BJ (cell line): Measurements from ENCODE around the gene FBXL7. TPM values are rescaled to one million over a fixed set of nuclear protein-coding genes. Genes with fewer than 3 reads are reported as not detected.
A peak's percentile ranks its signal among the peaks of the same experiment; 100 is the strongest.

ENCODE experiments used
- CTCF ChIA-PET: fragments of 350-600 bp; formaldehyde crosslinking; extraction: SDS; loops from one replicate; lab custom pipeline; 2021; ENCODE audit warnings: antibody characterized with exemption, inconsistent platforms; lab: Yijun Ruan, JAX
- POLR2A ChIA-PET: fragments of 300-600 bp; sonication (Branson Sonifier 250); formaldehyde crosslinking; extraction: SDS; loops from one replicate; lab custom pipeline; 2021; ENCODE audit warnings: antibody characterized with exemption; lab: Charles Lee
- DNase-seq: peaks from one replicate; pipeline ENCODE4 v3.0.0-alpha.2; 2011; ENCODE audit warnings: low read depth
- H3K27me3 ChIP-seq: 2 replicates; pipeline ENCODE4 v1.6.0; 2011; ENCODE audit warnings: low read length; ENCODE audit not compliant: control insufficient read depth, insufficient read depth
- H3K36me3 ChIP-seq: 2 replicates; pipeline ENCODE4 v1.5.1; 2011; ENCODE audit warnings: low read length; ENCODE audit not compliant: control insufficient read depth, insufficient read depth
- H3K4me3 ChIP-seq: 2 replicates; pipeline ENCODE4 v1.5.1; 2011; ENCODE audit warnings: low read depth, mild to moderate bottlenecking, control low read depth, low read length
- CTCF ChIP-seq: IDR thresholded peaks from 2 replicates; pipeline ENCODE4 v1.5.1; 2011; ENCODE audit warnings: low read depth, mild to moderate bottlenecking, control low read depth, inconsistent platforms, low read length, moderate library complexity; ENCODE audit not compliant: insufficient read depth
- polyA plus RNA-seq: library from polyadenylated mRNA; depleted of rRNA; stranded (reverse); fragments of >200 nt; gene quantifications from 2 replicates; pipeline ENCODE4 v1.2.3, GENCODE V29; 2011

Gene FBXL7
- polyA plus RNA-seq, 1 experiment, result 23.2 TPM

- Histone ChIP-seq H3K4me3 (no peak overlapping the region), H3K36me3 (no peaks in the 10 kb centered on the region), H3K27me3 (no peaks in the 10 kb centered on the region; the same call in 1 of the 2 replicates)
- DNase-seq, result no peak
- ChIA-PET POLR2A (no interaction called here), CTCF (interaction anchor here (0.6 to 1.5 kb wide), 2 partner anchors 365 to 534 kb away, joined by 3 read pairs; no protein-coding TSS in a partner anchor)
- TF ChIP-seq CTCF, result no peak
These were observed 40.8 kb upstream of the FBXL7 start for GRCh38 chr5:15459200-15459599.

DNA sequence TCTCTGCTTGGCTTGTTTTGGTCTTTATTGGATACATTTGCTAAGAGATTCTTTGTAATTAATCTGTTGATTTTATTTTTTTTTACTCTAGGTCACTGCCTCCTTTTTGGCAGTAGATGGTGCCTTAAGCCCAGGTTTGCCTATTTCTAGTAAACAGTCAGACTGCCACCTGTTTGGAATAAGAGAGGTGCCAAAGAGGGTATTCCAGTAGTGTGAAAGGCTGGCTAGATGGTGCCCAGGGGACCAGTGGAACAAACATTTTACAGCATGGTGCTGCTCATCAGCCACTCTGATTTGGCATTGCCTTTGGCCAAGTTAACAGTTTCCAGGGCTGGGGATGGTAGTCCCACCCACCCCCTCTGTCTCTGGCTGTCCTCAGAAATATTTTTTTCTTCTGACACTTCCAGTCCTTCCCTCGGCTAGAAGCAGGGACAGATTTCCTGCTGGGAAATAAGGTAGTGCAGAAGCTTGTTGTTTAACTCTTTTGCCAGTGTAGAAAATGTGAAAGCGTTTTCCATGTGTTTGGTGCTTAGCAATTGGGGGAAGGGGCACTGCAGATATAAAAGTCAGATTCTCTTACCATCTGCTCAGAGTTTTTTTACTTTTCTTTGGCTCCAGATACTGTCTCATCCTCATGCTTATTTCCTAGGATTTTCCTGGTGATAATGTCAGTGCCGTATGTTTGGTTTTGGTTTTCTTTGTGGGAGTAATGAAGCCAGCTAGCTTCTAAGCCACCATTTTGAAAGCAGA, 36.6 kb upstream of the FBXL7 start:
- ChIA-PET CTCF (interaction anchor here (0.7 to 4.7 kb wide), 5 partner anchors 24 to 543 kb away, joined by 3 to 45 read pairs (median 3); no protein-coding TSS in a partner anchor), POLR2A (no interaction called here)
- H3K36me3 ChIP-seq, result no peaks in the 10 kb centered on the region
- H3K27me3 ChIP-seq, result peaks cover 3% of the 10 kb centered on the region
- TF ChIP-seq CTCF, result peak; percentile 65
- DNase-seq, result no peak
- H3K4me3 ChIP-seq, result no peak overlapping the region

GRCh38 chr5:15472116-15472515, 27.9 kb upstream of the FBXL7 start:
- Histone ChIP-seq H3K4me3 (no peak overlapping the region), H3K36me3 (no peaks in the 10 kb centered on the region), H3K27me3 (peaks cover 2% of the 10 kb centered on the region)
- CTCF ChIA-PET, result interaction anchor here (1.0 to 1.8 kb wide), 3 partner anchors 10 to 523 kb away, joined by 3 to 5 read pairs (median 4); no protein-coding TSS in a partner anchor
- POLR2A ChIA-PET, result no interaction called here
- no peak for TF ChIP-seq CTCF
- no peak for DNase-seq

- Histone ChIP-seq H3K27me3 (no peaks in the 10 kb centered on the region), H3K4me3 (no peak overlapping the region), H3K36me3 (no peaks in the 10 kb centered on the region)
- DNase-seq, result no peak
- POLR2A ChIA-PET, result no interaction called here
- CTCF ChIA-PET, result interaction anchor here (1.8 kb wide), 1 partner anchor 521 kb away, joined by 3 read pairs; no protein-coding TSS in a partner anchor
- no peak for TF ChIP-seq CTCF
These were observed 25.7 kb upstream of the FBXL7 start for GRCh38 chr5:15474143-15474719.

GRCh38 chr5:15475367-15475766, 24.6 kb upstream of the FBXL7 start:
- TF ChIP-seq CTCF, result no peak
- no peaks in the 10 kb centered on the region for H3K27me3 ChIP-seq
- H3K4me3 ChIP-seq, result no peak overlapping the region
- DNase-seq, result no peak
- CTCF ChIA-PET, result interaction anchor here (1.2 kb wide), 1 partner anchor 16 kb away, joined by 3 read pairs; no protein-coding TSS in a partner anchor
- H3K36me3 ChIP-seq, result no peaks in the 10 kb centered on the region
- POLR2A ChIA-PET, result no interaction called here
